H1 (cell line): ENCODE measurements around the gene NPPA. TPM values are rescaled to one million over a fixed set of nuclear protein-coding genes. Genes with fewer than 3 reads are reported as not detected.

Experiments
- CTCF ChIA-PET: fragments of 300-600 bp; sonication (Branson Sonifier 250); formaldehyde crosslinking; loops from one replicate; lab custom pipeline; 2021; ENCODE audit not compliant: partially characterized antibody; lab: Charles Lee
- POLR2A ChIA-PET: fragments of 300-600 bp; sonication (Branson Sonifier 250); formaldehyde crosslinking; loops from one replicate; lab custom pipeline; 2021; ENCODE audit warnings: inconsistent platforms; ENCODE audit not compliant: partially characterized antibody; lab: Charles Lee
- DNase-seq, 2 experiments: peaks; one replicate each; pipeline versions ENCODE4 v3.0.0 to v3.0.0-alpha.2; 2010 to 2022; ENCODE audit warnings: low spot score in 2 of 2, low read depth in 1 of 2, mixed read lengths in 1 of 2
- FAIRE-seq: peaks from 2 replicates; lab custom pipeline; 2011; peaks lifted over from hg19 to GRCh38; lab: Jason Lieb, UNC
- H2AFZ ChIP-seq: 2 replicates; pipeline ENCODE4 v1.8.1; 2012; ENCODE audit warnings: low read length, inconsistent platforms
- H2AK5ac ChIP-seq: 2 replicates; pipeline ENCODE4 v1.6.1; 2013; ENCODE audit warnings: low read depth, low read length
- H2BK120ac ChIP-seq: replicated peaks from 2 replicates; pipeline ENCODE3; 2013; ENCODE audit warnings: low read depth, low read length, inconsistent platforms
- H2BK12ac ChIP-seq: 2 replicates; pipeline ENCODE4 v1.6.1; 2013; ENCODE audit warnings: low read depth, low read length
- H2BK15ac ChIP-seq: 2 replicates; pipeline ENCODE4 v1.6.1; 2013; ENCODE audit warnings: low read length
- H2BK20ac ChIP-seq: 2 replicates; pipeline ENCODE4 v1.6.1; 2013; ENCODE audit warnings: low read length
- H2BK5ac ChIP-seq: 2 replicates; pipeline ENCODE4 v1.6.1; 2013; ENCODE audit warnings: low read depth, low read length
- H3K14ac ChIP-seq: 2 replicates; pipeline ENCODE4 v1.6.1; 2013; ENCODE audit warnings: inconsistent platforms; ENCODE audit not compliant: insufficient read length
- H3K18ac ChIP-seq: 2 replicates; pipeline ENCODE4 v1.6.1; 2013; ENCODE audit warnings: low read length; ENCODE audit errors: extremely low read depth
- H3K23ac ChIP-seq: 2 replicates; pipeline ENCODE4 v1.6.1; 2013; ENCODE audit warnings: inconsistent platforms; ENCODE audit not compliant: insufficient read length
- H3K23me2 ChIP-seq: 2 replicates; pipeline ENCODE4 v1.6.1; 2013; ENCODE audit warnings: low read depth, low read length
- H3K27ac ChIP-seq: 2 replicates; pipeline ENCODE4 v1.6.1; 2011; ENCODE audit warnings: low read depth, low read length, inconsistent platforms
- H3K27me3 ChIP-seq, 4 experiments: replicated peaks in 1 of 4; 1 replicate in 1 of 4; 2 replicates in 3 of 4; pipeline versions ENCODE4 v1.6.1 to v1.8.1; 2011 to 2013; ENCODE audit warnings: low read length in 3 of 4, mild to moderate bottlenecking in 3 of 4, inconsistent platforms in 2 of 4, mixed read lengths in 2 of 4, moderate library complexity in 1 of 4; ENCODE audit not compliant: control insufficient read depth in 3 of 4, insufficient read depth in 3 of 4; ENCODE audit errors: extremely low read depth in 1 of 4
- H3K36me3 ChIP-seq, 4 experiments: 2 replicates each; pipeline versions ENCODE4 v1.6.1 to v1.8.1; 2011 to 2013; ENCODE audit warnings: mild to moderate bottlenecking in 4 of 4, low read length in 3 of 4, moderate library complexity in 2 of 4, control low read depth in 1 of 4, inconsistent platforms in 1 of 4; ENCODE audit not compliant: insufficient read depth in 4 of 4, control insufficient read depth in 2 of 4
- H3K4ac ChIP-seq: replicated peaks from 2 replicates; pipeline ENCODE3; 2013; ENCODE audit warnings: low read length, low read depth, mixed read lengths, inconsistent platforms; ENCODE audit not compliant: insufficient read length
- H3K4me1 ChIP-seq, 4 experiments: replicated peaks in 1 of 4; 1 replicate in 1 of 4; 2 replicates in 3 of 4; pipeline versions ENCODE4 v1.6.1 to v1.8.1; 2011 to 2013; ENCODE audit warnings: low read length in 3 of 4, inconsistent platforms in 2 of 4, mixed read lengths in 1 of 4; ENCODE audit not compliant: insufficient read depth in 4 of 4, control insufficient read depth in 3 of 4
- H3K4me2 ChIP-seq, 2 experiments: 2 replicates each; pipeline versions ENCODE4 v1.6.1 to v1.8.1; 2011 to 2013; ENCODE audit warnings: low read depth in 2 of 2, low read length in 2 of 2, control low read depth in 1 of 2, inconsistent platforms in 1 of 2, mild to moderate bottlenecking in 1 of 2; ENCODE audit not compliant: insufficient read depth in 1 of 2
- H3K4me3 ChIP-seq, 4 experiments: fragments of 200-600, 300-600 bp in 1 of 4; sonication (generic), shearing (Covaris generic), sonication (Bioruptor Twin) in 1 of 4; 2 replicates each; pipeline versions ENCODE4 v1.5.1 to v1.8.1; 2011 to 2016; ENCODE audit warnings: low read length in 4 of 4, low read depth in 3 of 4, control low read depth in 2 of 4, inconsistent platforms in 2 of 4, mild to moderate bottlenecking in 2 of 4, mixed read lengths in 1 of 4, moderate library complexity in 1 of 4; ENCODE audit not compliant: insufficient read depth in 2 of 4; ENCODE audit errors: extremely low read depth in 1 of 4
- H3K56ac ChIP-seq: replicated peaks from 2 replicates; pipeline ENCODE3; 2013; ENCODE audit warnings: low read depth, mild to moderate bottlenecking, mixed read lengths, low read length, inconsistent platforms; ENCODE audit not compliant: insufficient read length
- H3K79me1 ChIP-seq: 2 replicates; pipeline ENCODE4 v1.6.1; 2013; ENCODE audit warnings: low read depth, low read length, control low read depth
- H3K79me2 ChIP-seq, 2 experiments: 2 replicates each; pipeline versions ENCODE4 v1.6.1 to v1.8.1; 2012 to 2013; ENCODE audit warnings: low read length in 2 of 2, mild to moderate bottlenecking in 2 of 2, inconsistent platforms in 1 of 2; ENCODE audit not compliant: insufficient read depth in 2 of 2, control insufficient read depth in 1 of 2
- H3K9ac ChIP-seq, 4 experiments: replicated peaks in 1 of 4; 1 replicate in 1 of 4; 2 replicates in 3 of 4; pipeline versions ENCODE4 v1.6.1 to v1.8.1; 2011 to 2013; ENCODE audit warnings: low read depth in 3 of 4, low read length in 3 of 4, control low read depth in 2 of 4, mild to moderate bottlenecking in 2 of 4, moderate library complexity in 2 of 4, inconsistent platforms in 1 of 4; ENCODE audit errors: extremely low read depth in 1 of 4
- H3K9me3 ChIP-seq, 2 experiments: 2 replicates each; pipeline versions ENCODE4 v1.6.1 to v1.8.1; 2012 to 2013; ENCODE audit warnings: mild to moderate bottlenecking in 2 of 2, moderate library complexity in 2 of 2, control low read depth in 1 of 2, inconsistent platforms in 1 of 2, low read depth in 1 of 2, low read length in 1 of 2, mixed read lengths in 1 of 2; ENCODE audit not compliant: insufficient read depth in 2 of 2
- H4K20me1 ChIP-seq, 2 experiments: replicated peaks in 1 of 2; 2 replicates each; pipeline versions ENCODE3 to v1.8.1; 2011 to 2013; ENCODE audit warnings: inconsistent platforms in 2 of 2, low read length in 2 of 2, mild to moderate bottlenecking in 1 of 2; ENCODE audit not compliant: insufficient read depth in 2 of 2, control insufficient read depth in 1 of 2
- H4K5ac ChIP-seq: 2 replicates; pipeline ENCODE4 v1.6.1; 2013; ENCODE audit warnings: low read length, low read depth, mixed read lengths, inconsistent platforms; ENCODE audit not compliant: insufficient read length
- H4K8ac ChIP-seq: 2 replicates; pipeline ENCODE4 v1.8.0; 2013; ENCODE audit warnings: mild to moderate bottlenecking, moderate library complexity, low read length, inconsistent platforms; ENCODE audit not compliant: insufficient read depth; ENCODE audit errors: extremely low read depth
- H4K91ac ChIP-seq: replicated peaks from 2 replicates; pipeline ENCODE3; 2013; ENCODE audit warnings: low read length, mixed read lengths, inconsistent platforms; ENCODE audit not compliant: insufficient read length
- BRCA1 ChIP-seq: IDR thresholded peaks from 2 replicates; pipeline ENCODE4 v1.6.1; 2012; ENCODE audit warnings: low read depth, low read length, improper control_type of control experiment
- CBX8 ChIP-seq: fragments of 300-800, 300-1000 bp; sonication (generic); IDR thresholded peaks from 2 replicates; pipeline ENCODE4 v1.7.1; 2016; ENCODE audit warnings: low read depth, low read length, borderline replicate concordance
- CEBPB ChIP-seq: IDR thresholded peaks from 2 replicates; pipeline ENCODE4 v1.6.1; 2012; ENCODE audit warnings: low read depth, low read length
- CTCF ChIP-seq, 3 experiments: IDR thresholded peaks; 1 replicate in 2 of 3; 2 replicates in 1 of 3; pipeline versions ENCODE4 v1.5.1 to v1.6.1; 2011; ENCODE audit warnings: low read length in 3 of 3, mild to moderate bottlenecking in 3 of 3, inconsistent platforms in 2 of 3, low read depth in 1 of 3, moderate library complexity in 1 of 3; ENCODE audit not compliant: insufficient read depth in 1 of 3; ENCODE audit errors: control extremely low read depth in 1 of 3
- E2F6 ChIP-seq: IDR thresholded peaks from 2 replicates; pipeline ENCODE4 v1.6.1; 2012; ENCODE audit warnings: inconsistent platforms
- EZH2 ChIP-seq: fragments of 200-600 bp; sonication (generic); IDR thresholded peaks from 2 replicates; pipeline ENCODE4 v1.7.1; 2012; ENCODE audit warnings: low read depth, mild to moderate bottlenecking, moderate library complexity, low read length, inconsistent platforms; ENCODE audit not compliant: severe bottlenecking
- POLR2A ChIP-seq, 2 experiments: IDR thresholded peaks; 1 replicate in 1 of 2; 2 replicates in 1 of 2; pipeline ENCODE4 v1.6.1; 2011; ENCODE audit warnings: low read depth in 2 of 2, low read length in 2 of 2, mild to moderate bottlenecking in 2 of 2; ENCODE audit errors: control extremely low read depth in 1 of 2
- POLR2AphosphoS5 ChIP-seq: IDR thresholded peaks from 2 replicates; pipeline ENCODE4 v1.6.1; 2011; ENCODE audit warnings: low read depth, low read length
- POU5F1 ChIP-seq: IDR thresholded peaks from 2 replicates; pipeline ENCODE4 v1.6.1; 2011; ENCODE audit warnings: low read depth, mild to moderate bottlenecking, low read length, moderate library complexity
- WGBS, 2 experiments: shearing (Covaris generic) in 1 of 2; methylation state at CpG; one replicate each; pipeline versions ENCODE4 v1.1.6 to v1.1.7; 2013 to 2015; ENCODE audit warnings: low lambda C conversion rate in 2 of 2, mixed read lengths in 2 of 2, inconsistent platforms in 1 of 2, low coverage in 1 of 2, missing lambda C conversion rate in 1 of 2; ENCODE audit not compliant: insufficient replicate concordance in 2 of 2, insufficient coverage in 1 of 2, insufficient read length in 1 of 2; ENCODE audit errors: extremely low coverage in 1 of 2, missing lambda C conversion rate in 1 of 2; 5-methylcytosine and 5-hydroxymethylcytosine counted together
- polyA plus RNA-seq, 7 experiments: library from polyadenylated mRNA; depleted of rRNA in 3 of 7; stranded (reverse) in 5 of 7; unstranded in 2 of 7; fragments of >200 nt in 5 of 7; fragments of 200-250 nt in 2 of 7; gene quantifications; 1 replicate in 5 of 7; 2 replicates in 1 of 7; 4 replicates in 1 of 7; pipeline versions ENCODE4 v1.2.1 to v1.2.3, GENCODE V29; 2011 to 2013; ENCODE audit warnings: missing spikeins in 2 of 7, mixed read lengths in 2 of 7
- total RNA-seq: library from RNA; stranded (reverse); fragmentation: NEBNext Ultra II Directional; extraction: Animal tissue kit (Norgen Biotek cat#: 25700); gene quantifications from 2 replicates; pipeline ENCODE4 v1.2.1, GENCODE V29; 2021

Gene NPPA
- total and polyA plus RNA-seq, 2 of the 8 experiments (the other 6 are each of a cell fraction or from before 2014, with no cell fraction given) = not detected

GRCh38 chr1:11796036-11796828 lies 51.4 kb downstream of the NPPA start:
- Histone ChIP-seq H3K79me1 (no peaks in the 10 kb centered on the region; the same call in 1 of the 2 replicates), H2AK5ac (no peak overlapping the region), H3K23me2 (no peaks in the 10 kb centered on the region), H3K27me3 (no peaks in the 10 kb centered on the region), H2BK5ac (no peak overlapping the region), H3K23ac (no peak overlapping the region), H4K8ac (no peak overlapping the region), H4K5ac (no peak overlapping the region), H3K4ac (no peak overlapping the region), H2AFZ (no peak overlapping the region), H3K9ac (no peak overlapping the region), H3K18ac (no peak overlapping the region), H4K20me1 (peaks cover 2 to 3% of the 10 kb centered on the region in 2 experiments), H3K36me3 (peaks cover 8 to 33% (median 19%) of the 10 kb centered on the region in 4 experiments), H3K4me3 (no peak overlapping the region), H2BK20ac (no peak overlapping the region), H2BK120ac (no peak overlapping the region), H3K27ac (no peak overlapping the region), H3K14ac (no peak overlapping the region), H3K4me2 (no peak overlapping the region), H2BK12ac (no peak overlapping the region), H2BK15ac (no peak overlapping the region), H3K9me3 (no peaks in the 10 kb centered on the region), H3K4me1 (no peaks in the 10 kb centered on the region), H3K79me2 (no peaks in the 10 kb centered on the region), H3K56ac (no peak overlapping the region), H4K91ac (no peak overlapping the region)
- DNase-seq = no peak
- CTCF ChIA-PET = interaction anchor here (0.6 to 4.2 kb wide), 7 partner anchors 9 to 420 kb away, joined by 3 to 34 read pairs (median 3); no protein-coding TSS in a partner anchor
- POLR2A ChIA-PET = interaction anchor here (0.8 to 1.3 kb wide), 4 partner anchors 9 to 19 kb away, joined by 3 to 4 read pairs (median 3); no protein-coding TSS in a partner anchor
- WGBS, 2 experiments = 85% methylated on average over 15 of the region's 15 CpGs; no CpG with 5 or more reads in 1 of the 2 experiments
- no peak for FAIRE-seq
- TF ChIP-seq POU5F1 (no peak), POLR2A (IDR thresholded peaks at IDR 0.05; ENCODE audit: control extremely low read depth in 1 of 2, low read depth in 2 of 2, low read length in 2 of 2) (no peak), POLR2AphosphoS5 (no peak), EZH2 (no peak), CTCF (IDR thresholded peaks at IDR 0.05; ENCODE audit: control extremely low read depth in 1 of 3, insufficient read depth in 1 of 3, low read depth in 1 of 3, low read length in 3 of 3) (no peak), E2F6 (no peak), CBX8 (no peak), BRCA1 (no peak), CEBPB (no peak)
